HEK293 (cell line): Measurements from ENCODE around the gene IL25.

Source experiments
- CTCF ChIA-PET: fragments of 350-600 bp; formaldehyde crosslinking; extraction: SDS; loops from one replicate; lab custom pipeline; 2021; ENCODE audit warnings: antibody characterized with exemption; lab: Yijun Ruan, JAX
- POLR2A ChIA-PET: fragments of 300-600 bp; formaldehyde crosslinking; extraction: SDS; loops from one replicate; lab custom pipeline; 2020; ENCODE audit warnings: antibody characterized with exemption, inconsistent platforms; lab: Yijun Ruan, JAX
- H3K27ac ChIP-seq: fragments of 200-500 bp; sonication (Bioruptor generic); 2 replicates; pipeline ENCODE4 v1.5.1; 2014; ENCODE audit warnings: low read depth, low read length, control low read depth, inconsistent platforms; ENCODE audit errors: extremely low read depth
- H3K36me3 ChIP-seq, 2 experiments: fragments of 200-500 bp in 1 of 2; sonication (Bioruptor generic) in 1 of 2; 1 replicate in 1 of 2; 2 replicates in 1 of 2; pipeline ENCODE4 v1.5.1; 2014 to 2017; ENCODE audit warnings: inconsistent platforms in 2 of 2, low read length in 2 of 2; ENCODE audit not compliant: control insufficient read depth in 2 of 2, insufficient read depth in 1 of 2
- H3K4me1 ChIP-seq: fragments of 200-500 bp; sonication (Bioruptor generic); 2 replicates; pipeline ENCODE4 v1.5.1; 2014; ENCODE audit warnings: mild to moderate bottlenecking, low read length, inconsistent platforms; ENCODE audit not compliant: control insufficient read depth, insufficient read depth
- H3K4me3 ChIP-seq: 2 replicates; pipeline ENCODE4 v1.5.1; 2011; ENCODE audit warnings: low read depth, mild to moderate bottlenecking, control low read depth, low read length, moderate library complexity
- H3K9me3 ChIP-seq: fragments of 200-500 bp; sonication (Bioruptor generic); 2 replicates; pipeline ENCODE4 v1.5.1; 2014; ENCODE audit warnings: low read depth, low read length, inconsistent platforms; ENCODE audit not compliant: control insufficient read depth, insufficient read depth
- KLF8 ChIP-seq: fragments of 450-650 bp; formaldehyde crosslinking; IDR thresholded peaks from 2 replicates; pipeline ENCODE4 v1.5.1; 2016; ENCODE audit warnings: missing biosample characterization, missing genetic modification characterization
- OVOL3 ChIP-seq: fragments of 450-650 bp; formaldehyde crosslinking; IDR thresholded peaks from 2 replicates; pipeline ENCODE4 v1.5.1; 2016; ENCODE audit warnings: missing biosample characterization, missing genetic modification characterization
- PRDM10 ChIP-seq: fragments of 450-650 bp; formaldehyde crosslinking; IDR thresholded peaks from 2 replicates; pipeline ENCODE4 v1.5.1; 2016; ENCODE audit warnings: missing biosample characterization, missing genetic modification characterization
- ZBTB17 ChIP-seq: fragments of 450-650 bp; formaldehyde crosslinking; IDR thresholded peaks from 2 replicates; pipeline ENCODE4 v1.5.1; 2016; ENCODE audit warnings: missing biosample characterization, missing genetic modification characterization
- ZBTB49 ChIP-seq: fragments of 450-650 bp; formaldehyde crosslinking; IDR thresholded peaks from 2 replicates; pipeline ENCODE4 v1.5.1; 2016; ENCODE audit warnings: missing biosample characterization, missing genetic modification characterization, low read depth
- ZBTB7A ChIP-seq: fragments of 450-650 bp; formaldehyde crosslinking; IDR thresholded peaks from 2 replicates; pipeline ENCODE4 v1.5.1; 2016; ENCODE audit warnings: low read depth, missing biosample characterization, missing genetic modification characterization
- ZNF169 ChIP-seq: fragments of 450-650 bp; formaldehyde crosslinking; IDR thresholded peaks from 2 replicates; pipeline ENCODE4 v1.5.1; 2016; ENCODE audit warnings: missing biosample characterization, missing genetic modification characterization
- ZNF280C ChIP-seq: fragments of 450-650 bp; formaldehyde crosslinking; IDR thresholded peaks from 2 replicates; pipeline ENCODE4 v1.5.1; 2016; ENCODE audit warnings: missing biosample characterization, missing genetic modification characterization
- ZNF501 ChIP-seq: fragments of 450-650 bp; formaldehyde crosslinking; IDR thresholded peaks from 2 replicates; pipeline ENCODE4 v1.5.1; 2016; ENCODE audit warnings: missing biosample characterization, missing genetic modification characterization
- ZNF514 ChIP-seq: fragments of 450-650 bp; formaldehyde crosslinking; IDR thresholded peaks from 2 replicates; pipeline ENCODE4 v1.5.1; 2016; ENCODE audit warnings: missing biosample characterization, missing genetic modification characterization
- ZNF596 ChIP-seq: fragments of 450-650 bp; IDR thresholded peaks from 2 replicates; pipeline ENCODE4 v1.5.0; 2018; ENCODE audit warnings: missing biosample characterization, mild to moderate bottlenecking, missing genetic modification characterization, moderate library complexity
- ZNF621 ChIP-seq: fragments of 450-650 bp; formaldehyde crosslinking; IDR thresholded peaks from 2 replicates; pipeline ENCODE4 v1.5.1; 2017; ENCODE audit warnings: missing biosample characterization, missing genetic modification characterization
- ZNF629 ChIP-seq: fragments of 450-650 bp; formaldehyde crosslinking; IDR thresholded peaks from 2 replicates; pipeline ENCODE4 v1.5.1; 2017; ENCODE audit warnings: missing biosample characterization, missing genetic modification characterization
- ZNF747 ChIP-seq: fragments of 450-650 bp; formaldehyde crosslinking; IDR thresholded peaks from 2 replicates; pipeline ENCODE4 v1.5.1; 2016; ENCODE audit warnings: missing biosample characterization, missing genetic modification characterization
- TF ChIP-seq, protein P1 (sequence below): fragments of 450-650 bp; IDR thresholded peaks from 2 replicates; pipeline ENCODE4 v1.5.1; 2018; ENCODE audit warnings: missing biosample characterization, mild to moderate bottlenecking, missing genetic modification characterization
- TF ChIP-seq, protein P2 (sequence below): fragments of 450-650 bp; formaldehyde crosslinking; IDR thresholded peaks from 2 replicates; pipeline ENCODE4 v1.5.1; 2016; ENCODE audit warnings: missing biosample characterization, missing genetic modification characterization

The IL25 gene

DNA sequence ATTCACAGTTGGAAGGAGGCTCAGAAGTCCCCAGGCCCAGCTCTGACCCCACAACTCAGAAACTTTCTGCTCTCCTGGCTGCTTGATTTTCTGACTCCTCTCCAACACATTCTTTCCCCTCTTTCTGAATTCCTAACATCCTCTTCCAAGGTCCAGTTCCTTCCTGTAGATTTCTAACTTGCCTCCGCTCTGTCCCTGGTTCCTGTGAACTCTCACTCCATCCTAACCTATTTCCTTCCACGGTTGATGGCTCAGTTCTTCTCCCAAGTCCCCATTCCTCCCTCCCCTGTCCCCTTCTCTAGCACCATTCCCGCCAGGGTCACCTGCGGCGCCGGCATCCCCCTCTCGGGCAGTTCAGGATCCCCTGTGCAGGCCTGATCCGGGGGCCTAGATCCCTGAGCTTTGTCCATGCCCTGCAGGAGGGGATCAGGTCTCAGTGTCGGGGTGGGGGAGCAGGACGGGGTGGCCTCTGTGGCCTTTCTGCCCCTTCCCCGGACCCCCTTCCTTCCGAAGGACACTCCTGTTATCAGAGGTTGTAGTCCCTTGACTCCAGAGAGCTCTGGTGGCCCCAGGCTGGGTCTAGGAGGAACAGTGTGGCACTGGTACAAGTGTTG lies 13.9 kb upstream of the IL25 start (continued):
- TF ChIP-seq ZNF621 (tag by site-specific recombination) (no peak), ZNF514 (tag by site-specific recombination) (no peak), ZBTB17 (no peak), ZNF596 (no peak), OVOL3 (tag by site-specific recombination) (no peak)
- TF ChIP-seq, all 188 proteins: peak for 0

DNA sequence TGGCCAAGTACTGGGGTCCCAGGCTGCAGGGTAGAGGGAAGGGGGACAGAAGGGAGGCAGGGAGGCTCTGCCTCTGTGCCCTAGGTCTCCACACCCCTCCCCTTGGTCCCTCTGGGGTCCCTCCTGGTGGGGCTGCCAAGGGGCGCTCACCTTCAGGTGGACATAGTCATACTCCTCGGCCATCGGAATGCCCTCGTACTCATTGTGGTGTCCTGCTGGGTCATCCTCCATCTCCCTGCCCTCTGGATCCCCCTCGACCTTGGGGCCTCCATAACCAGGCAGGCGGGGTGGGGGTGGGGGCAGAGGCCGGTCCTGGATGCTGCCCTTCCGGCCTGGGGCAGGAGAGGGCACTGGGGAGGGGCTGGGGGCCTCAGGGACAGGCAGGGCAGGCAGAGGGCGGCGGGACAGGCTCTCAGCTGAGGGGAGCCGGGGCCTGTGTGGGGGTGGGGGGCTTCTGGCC lies 13.4 kb upstream of the IL25 start:
- Histone ChIP-seq H3K36me3 (no peaks in the 10 kb centered on the region), H3K4me3 (no peak overlapping the region)
- POLR2A ChIA-PET: no interaction called here
- CTCF ChIA-PET: interaction anchor here (0.8 kb wide), 1 partner anchor 21 kb away, joined by 3 read pairs; no protein-coding TSS in a partner anchor
- TF ChIP-seq ZNF747 (tag by site-specific recombination) (no peak), ZNF501 (tag by site-specific recombination) (no peak), ZNF629 (tag by site-specific recombination) (no peak), ZBTB7A (tag by site-specific recombination) (no peak)
- TF ChIP-seq, protein P1, sequence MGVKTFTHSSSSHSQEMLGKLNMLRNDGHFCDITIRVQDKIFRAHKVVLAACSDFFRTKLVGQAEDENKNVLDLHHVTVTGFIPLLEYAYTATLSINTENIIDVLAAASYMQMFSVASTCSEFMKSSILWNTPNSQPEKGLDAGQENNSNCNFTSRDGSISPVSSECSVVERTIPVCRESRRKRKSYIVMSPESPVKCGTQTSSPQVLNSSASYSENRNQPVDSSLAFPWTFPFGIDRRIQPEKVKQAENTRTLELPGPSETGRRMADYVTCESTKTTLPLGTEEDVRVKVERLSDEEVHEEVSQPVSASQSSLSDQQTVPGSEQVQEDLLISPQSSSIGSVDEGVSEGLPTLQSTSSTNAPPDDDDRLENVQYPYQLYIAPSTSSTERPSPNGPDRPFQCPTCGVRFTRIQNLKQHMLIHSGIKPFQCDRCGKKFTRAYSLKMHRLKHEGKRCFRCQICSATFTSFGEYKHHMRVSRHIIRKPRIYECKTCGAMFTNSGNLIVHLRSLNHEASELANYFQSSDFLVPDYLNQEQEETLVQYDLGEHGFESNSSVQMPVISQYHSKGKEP: no peak
- TF ChIP-seq, all 188 proteins: peak for 0
- no peaks in the 10 kb centered on the region for H3K9me3 ChIP-seq
- H3K27ac ChIP-seq: no peak overlapping the region
- H3K4me1 ChIP-seq: no peaks in the 10 kb centered on the region

- Histone ChIP-seq H3K9me3 (no peaks in the 10 kb centered on the region), H3K4me1 (no peaks in the 10 kb centered on the region), H3K27ac (no peak overlapping the region), H3K36me3 (no peaks in the 10 kb centered on the region), H3K4me3 (no peak overlapping the region)
- POLR2A ChIA-PET: interaction anchor here (0.6 to 1.1 kb wide), 2 partner anchors 39 to 226 kb away, joined by 3 read pairs; partner anchors contain the start of gene PABPN1
- CTCF ChIA-PET: interaction anchor here (0.8 to 2.2 kb wide), 7 partner anchors 7 to 58 kb away, joined by 3 to 10 read pairs (median 4); partner anchors contain the start of gene SLC22A17
- TF ChIP-seq, protein P2, sequence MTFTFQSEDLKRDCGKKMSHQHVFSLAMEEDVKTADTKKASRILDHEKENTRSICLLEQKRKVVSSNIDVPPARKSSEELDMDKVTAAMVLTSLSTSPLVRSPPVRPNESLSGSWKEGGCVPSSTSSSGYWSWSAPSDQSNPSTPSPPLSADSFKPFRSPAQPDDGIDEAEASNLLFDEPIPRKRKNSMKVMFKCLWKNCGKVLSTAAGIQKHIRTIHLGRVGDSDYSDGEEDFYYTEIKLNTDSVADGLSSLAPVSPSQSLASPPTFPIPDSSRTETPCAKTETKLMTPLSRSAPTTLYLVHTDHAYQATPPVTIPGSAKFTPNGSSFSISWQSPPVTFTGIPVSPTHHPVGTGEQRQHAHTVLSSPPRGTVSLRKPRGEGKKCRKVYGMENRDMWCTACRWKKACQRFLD: no peak
- TF ChIP-seq ZNF169 (tag by site-specific recombination) (no peak), ZNF280C (tag by site-specific recombination) (no peak), ZBTB49 (tag by site-specific recombination) (no peak), PRDM10 (tag by site-specific recombination) (no peak), KLF8 (tag by site-specific recombination) (no peak)
Measured at GRCh38 chr14:23359722-23360447, 12.7 kb upstream of the IL25 start.
